ENCODE data around the gene PDGFRA. TPM values are rescaled to one million over a fixed set of nuclear protein-coding genes. Genes with fewer than 3 reads are reported as not detected.

The PDGFRA gene
- total RNA-seq, 1 experiment from 2014 or later = 6.8 TPM

GRCh38 chr4:54226404-54227255 lies 2.5 kb upstream of the PDGFRA start:
- no peak overlapping the region for H3K56ac ChIP-seq (ENCODE audit: insufficient read length, low read depth, low read length)
- peak overlapping the region; percentile 62 to 81 for H3K4me3 Mint-ChIP-seq
- no peaks in the 10 kb centered on the region; the same call in 1 of the 2 replicates for H3K4me1 ChIP-seq (ENCODE audit: insufficient read depth, low read length)
- H2BK12ac ChIP-seq (ENCODE audit: insufficient read length, low read depth, low read length) = no peak overlapping the region
- no peak overlapping the region for H2BK20ac ChIP-seq (ENCODE audit: low read depth, low read length, poor library complexity, severe bottlenecking)
- H3K9me3 ChIP-seq (ENCODE audit: control insufficient read depth, low read depth, low read length) = no peaks in the 10 kb centered on the region
- peaks cover 75% of the 10 kb centered on the region for H3K27me3 ChIP-seq (ENCODE audit: insufficient read depth, low read length)
- no peak overlapping the region for H2AK5ac ChIP-seq (ENCODE audit: insufficient read length, low read length)
- no CpG with 5 or more reads among the region's 47 CpGs for WGBS (ENCODE audit: extremely low coverage, insufficient read length, low lambda C conversion rate)
- no peaks in the 10 kb centered on the region for H3K36me3 Mint-ChIP-seq (ENCODE audit: insufficient read depth in 1 of 3, low read depth in 3 of 3)
- H3T11ph ChIP-seq (ENCODE audit: low read length) = no peak overlapping the region
- H3K27ac ChIP-seq (ENCODE audit: insufficient read length, low read depth, low read length) = no peak overlapping the region
- no peak overlapping the region for H3K27ac Mint-ChIP-seq
- H3K27me3 Mint-ChIP-seq (ENCODE audit: low read depth) = peaks cover 100% of the 10 kb centered on the region
- no peak overlapping the region for H4K8ac ChIP-seq (replicated peaks; ENCODE audit: insufficient read length, low read depth, low read length)
- no peak overlapping the region for H3K14ac ChIP-seq (ENCODE audit: insufficient read depth, low read length)
- H3K79me2 ChIP-seq (ENCODE audit: insufficient read depth, low read length) = no peaks in the 10 kb centered on the region
- no peak overlapping the region for H2BK5ac ChIP-seq (ENCODE audit: insufficient read length, low read length)
- DNase-seq = peak; percentile 50
- H3K4ac ChIP-seq (ENCODE audit: low read depth, low read length) = no peak overlapping the region
- no peak overlapping the region for H3K18ac ChIP-seq (ENCODE audit: insufficient read length, low read depth, low read length)
- TF ChIP-seq CTCF (conservative IDR thresholded peaks at IDR 0.05) = no peak
- H4K5ac ChIP-seq (ENCODE audit: insufficient read length, low read depth, low read length) = no peak overlapping the region
- peak overlapping the region; percentile 89 for H3K4me2 ChIP-seq (ENCODE audit: insufficient read depth, insufficient read length, low read length)
- H3K9me3 Mint-ChIP-seq = peaks cover 0 to 6% of the 10 kb centered on the region in 2 experiments; a peak in 2 of 5 replicates
- no peak overlapping the region for H4K91ac ChIP-seq (ENCODE audit: insufficient read length, low read depth, low read length)
- H2AFZ ChIP-seq (ENCODE audit: low read length) = no peak overlapping the region
- H3K4me1 Mint-ChIP-seq = peaks cover 48 to 60% of the 10 kb centered on the region in 2 experiments
- H3K23me2 ChIP-seq (ENCODE audit: insufficient read length, low read depth, low read length, poor library complexity, severe bottlenecking) = peaks cover 36% of the 10 kb centered on the region
- no peaks in the 10 kb centered on the region for H4K20me1 ChIP-seq (ENCODE audit: control insufficient read depth, insufficient read depth, insufficient read length)
- no peak overlapping the region for H2BK15ac ChIP-seq (ENCODE audit: low read depth, low read length)
- H3K9ac ChIP-seq (ENCODE audit: extremely low read depth, insufficient read length, low read length) = no peak overlapping the region
- H2BK120ac ChIP-seq (ENCODE audit: low read depth, low read length, poor library complexity, severe bottlenecking) = no peak overlapping the region
- no peak overlapping the region for H3K23ac ChIP-seq (ENCODE audit: insufficient read length, low read depth, low read length)
- no peaks in the 10 kb centered on the region for H3K79me1 ChIP-seq (ENCODE audit: insufficient read depth, low read depth, low read length, poor library complexity, severe bottlenecking)
